Stimulated activated CD8-positive, alpha-beta memory T cell treated with anti-CD3 and anti-CD28 coated beads, Interleukin-12 subunit alpha, Interleukin-12 subunit beta, amount 100 ng/mL, for 4 hours (primary cell): ENCODE results near the gene MED9.
"Not testable (repeated sequence)": the region's sequence is repeated elsewhere in the genome, so short reads cannot be mapped to it uniquely, and the experiment has no call there.

Experiments
- DNase-seq: peaks from one replicate; pipeline ENCODE4 v3.0.0-alpha.2; 2020; ENCODE audit warnings: low read depth

MED9 gene

GRCh38 chr17:17476865-17477467 lies at the start of gene MED9:
Gene MED9 (plus strand): TSS chr17:17477000. CDS start chr17:17477042, 42 bp downstream.
- peak; percentile 90 for DNase-seq

GRCh38 chr17:17429222-17429621 lies 47.6 kb upstream of the MED9 start:
- no peak for DNase-seq

- DNase-seq: not testable (repeated sequence)
Observed at GRCh38 chr17:17430924-17431323, 45.9 kb upstream of the MED9 start.

- DNase-seq: no peak
Observed at GRCh38 chr17:17431605-17432004, 45.2 kb upstream of the MED9 start.

- no peak for DNase-seq
Observed at GRCh38 chr17:17433000-17433703, 43.6 kb upstream of the MED9 start.

GRCh38 chr17:17434477-17434876 lies 42.3 kb upstream of the MED9 start:
- DNase-seq: no peak

- no peak for DNase-seq
Observed at GRCh38 chr17:17435323-17435722, 41.5 kb upstream of the MED9 start.

- DNase-seq: no peak
Observed at GRCh38 chr17:17437461-17437860, 39.3 kb upstream of the MED9 start.

GRCh38 chr17:17437893-17438292 lies 38.9 kb upstream of the MED9 start:
- no peak for DNase-seq

- peak; percentile 50 for DNase-seq
Observed at GRCh38 chr17:17440010-17440843, 36.6 kb upstream of the MED9 start.

- DNase-seq: no peak
Observed at GRCh38 chr17:17440938-17441675, 35.7 kb upstream of the MED9 start.

- DNase-seq: no peak
Observed at GRCh38 chr17:17443173-17443572, 33.6 kb upstream of the MED9 start.

- no peak for DNase-seq
Observed at GRCh38 chr17:17445296-17445924, 31.4 kb upstream of the MED9 start.

- DNase-seq: no peak
Observed at GRCh38 chr17:17445925-17446665, 30.7 kb upstream of the MED9 start.

GRCh38 chr17:17446666-17447155 lies 30.1 kb upstream of the MED9 start:
- DNase-seq: no peak

- DNase-seq: no peak
Observed at GRCh38 chr17:17447264-17447663, 29.5 kb upstream of the MED9 start.

GRCh38 chr17:17448076-17448475 lies 28.7 kb upstream of the MED9 start:
- no peak for DNase-seq

GRCh38 chr17:17448723-17449122 lies 28.1 kb upstream of the MED9 start:
- DNase-seq: no peak

GRCh38 chr17:17453088-17453487 lies 23.7 kb upstream of the MED9 start:
- no peak for DNase-seq

- no peak for DNase-seq
Observed at GRCh38 chr17:17454276-17454675, 22.5 kb upstream of the MED9 start.

GRCh38 chr17:17454700-17455099 lies 22.1 kb upstream of the MED9 start:
- DNase-seq: not testable (repeated sequence)
